NCI-H2227 (cell line): ENCODE data around the gene MEN1.

ENCODE experiments used
- DNase-seq: peaks from one replicate; lab custom pipeline; 2025; ENCODE audit not compliant: unreplicated experiment; lab: John Stamatoyannopoulos, UW

MEN1 gene

DNA sequence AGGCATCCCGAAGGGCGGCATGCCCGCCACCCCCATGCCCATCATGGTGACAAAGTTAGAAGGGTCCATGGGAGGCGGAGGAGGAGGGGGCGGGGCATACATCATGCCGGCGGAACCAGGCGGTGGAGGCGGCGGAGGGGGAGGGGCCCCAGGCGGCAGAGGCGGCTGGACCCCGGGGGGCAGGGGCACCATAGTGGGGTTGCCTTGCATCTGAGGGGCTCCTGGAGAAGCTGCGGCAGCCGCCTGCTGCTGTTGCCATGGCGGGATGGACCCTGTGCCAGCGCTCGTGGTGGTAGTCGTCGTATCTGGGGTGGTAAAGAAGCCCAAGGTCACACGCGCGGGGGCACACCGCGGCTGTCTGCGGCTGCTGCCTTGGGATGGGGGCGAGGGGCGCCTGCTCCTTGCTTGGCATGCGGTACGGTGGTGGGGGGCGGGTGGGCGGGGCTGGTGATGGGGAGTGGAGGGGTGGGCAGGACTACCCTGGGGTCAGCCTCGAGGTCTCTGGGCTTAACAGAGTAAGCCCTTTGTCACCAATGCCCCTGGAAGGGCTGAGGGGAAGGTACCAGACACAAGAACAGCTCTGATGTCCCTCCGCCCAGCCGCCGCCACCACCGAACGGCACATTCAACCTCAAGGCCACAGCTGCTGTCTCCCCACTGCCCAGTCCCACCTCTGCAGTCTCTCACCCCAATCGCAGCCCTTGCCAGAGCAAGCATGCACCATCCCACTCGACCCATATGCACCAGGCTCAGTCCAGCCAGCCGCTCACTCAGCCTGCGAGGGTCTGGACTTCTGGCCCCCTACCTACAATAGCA, 44.3 kb downstream of the MEN1 start:
- DNase-seq = no peak

DNA sequence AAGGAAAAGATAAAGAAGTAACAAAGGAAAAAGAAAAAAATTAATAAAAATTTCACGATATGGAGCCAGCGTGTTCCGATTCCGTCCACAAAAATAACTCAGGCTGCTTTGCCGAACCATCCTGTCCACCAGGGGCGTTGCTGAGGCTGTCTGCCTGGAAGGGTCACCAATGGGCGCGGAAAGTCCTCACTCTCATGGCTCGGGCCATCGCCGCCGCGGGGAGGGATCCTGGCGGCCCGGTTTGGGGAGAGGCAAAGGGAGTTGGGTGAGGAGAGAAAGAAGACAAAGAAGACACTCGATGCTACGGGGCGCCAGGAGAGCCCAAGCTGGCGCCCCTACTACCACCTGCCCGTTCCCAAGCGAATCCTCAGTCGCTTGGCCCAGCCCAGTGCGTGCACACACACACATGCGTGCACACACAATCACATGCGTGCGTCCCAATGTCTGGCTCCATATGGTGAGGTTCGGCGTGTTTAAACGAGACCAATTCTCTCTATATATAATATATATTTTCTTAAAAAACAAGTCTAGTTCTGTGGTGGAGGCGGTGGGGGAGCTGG, 45.0 kb downstream of the MEN1 start:
- peak; percentile 26 for DNase-seq

DNA sequence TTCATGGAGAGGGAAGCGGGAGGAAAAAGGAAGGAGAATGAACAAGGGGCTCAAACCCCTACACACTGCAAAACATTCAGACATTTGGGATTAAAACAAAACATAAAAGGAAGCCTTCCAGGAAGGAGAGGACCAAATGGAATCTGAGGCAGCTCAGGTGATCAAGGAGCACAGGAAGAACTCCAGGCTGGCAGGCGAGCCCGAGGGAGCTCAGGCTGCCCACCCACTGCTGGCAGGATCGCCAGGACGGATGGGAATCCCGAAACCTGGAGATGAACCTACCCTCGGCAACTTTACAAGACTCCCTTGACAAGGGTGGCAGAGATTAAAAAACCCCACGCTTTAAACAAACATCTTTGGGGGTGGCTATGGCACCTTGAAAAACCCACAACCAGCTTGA, 45.6 kb downstream of the MEN1 start:
- no peak for DNase-seq

DNA sequence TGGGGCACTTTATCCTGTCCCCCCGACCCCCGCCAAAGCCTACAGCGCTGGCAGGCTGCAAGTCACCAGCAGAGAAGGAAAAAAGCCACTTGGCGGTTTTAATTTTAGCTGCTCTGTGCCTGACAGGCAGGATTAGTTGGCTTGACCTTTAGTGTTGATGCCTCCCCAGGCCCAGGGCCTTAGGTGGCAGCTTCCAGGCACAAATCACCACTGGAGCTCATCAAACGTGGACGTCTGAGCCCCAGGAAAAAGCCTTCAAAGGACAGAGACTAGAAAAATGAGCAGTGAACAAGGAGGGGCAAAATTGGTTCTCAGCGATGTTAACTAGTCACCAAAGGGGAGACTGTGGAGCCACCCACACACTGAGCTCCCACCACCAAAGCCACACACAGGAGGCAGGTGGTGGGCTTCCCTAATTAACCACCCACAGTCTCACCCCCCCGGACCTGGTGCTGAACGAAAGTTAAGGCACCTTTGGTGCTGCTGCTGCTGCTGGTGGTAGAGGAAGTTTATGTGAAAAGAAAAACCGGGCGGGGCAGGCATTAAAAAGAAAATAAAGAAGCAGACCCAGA, 46.2 kb downstream of the MEN1 start:
- DNase-seq = no peak

DNA sequence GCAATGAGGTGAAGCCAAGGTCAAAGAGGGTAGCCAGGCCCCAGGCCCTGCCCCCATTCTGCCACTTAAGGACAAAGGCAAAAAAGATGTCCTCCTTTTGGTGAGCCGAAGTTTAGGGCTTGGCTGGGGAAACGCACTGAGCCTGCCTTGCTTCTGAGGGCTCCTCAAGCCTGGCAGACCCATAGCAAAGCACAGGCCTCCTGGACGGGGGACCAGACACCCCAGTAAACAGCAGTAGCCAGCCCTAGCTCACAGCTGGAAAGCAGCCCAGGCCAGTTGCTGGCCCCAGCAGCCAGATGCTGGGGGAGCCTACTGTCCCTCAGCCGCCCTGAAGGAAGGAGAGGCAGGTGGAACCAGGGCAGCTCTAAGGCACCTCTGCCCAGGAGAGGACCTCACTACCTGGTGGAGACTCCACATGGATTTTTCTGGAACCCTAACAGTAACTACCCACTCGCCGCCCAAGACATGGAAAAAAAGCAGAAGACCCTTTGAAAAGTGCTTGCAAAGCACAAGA, 46.8 kb downstream of the MEN1 start:
- DNase-seq = no peak

DNA sequence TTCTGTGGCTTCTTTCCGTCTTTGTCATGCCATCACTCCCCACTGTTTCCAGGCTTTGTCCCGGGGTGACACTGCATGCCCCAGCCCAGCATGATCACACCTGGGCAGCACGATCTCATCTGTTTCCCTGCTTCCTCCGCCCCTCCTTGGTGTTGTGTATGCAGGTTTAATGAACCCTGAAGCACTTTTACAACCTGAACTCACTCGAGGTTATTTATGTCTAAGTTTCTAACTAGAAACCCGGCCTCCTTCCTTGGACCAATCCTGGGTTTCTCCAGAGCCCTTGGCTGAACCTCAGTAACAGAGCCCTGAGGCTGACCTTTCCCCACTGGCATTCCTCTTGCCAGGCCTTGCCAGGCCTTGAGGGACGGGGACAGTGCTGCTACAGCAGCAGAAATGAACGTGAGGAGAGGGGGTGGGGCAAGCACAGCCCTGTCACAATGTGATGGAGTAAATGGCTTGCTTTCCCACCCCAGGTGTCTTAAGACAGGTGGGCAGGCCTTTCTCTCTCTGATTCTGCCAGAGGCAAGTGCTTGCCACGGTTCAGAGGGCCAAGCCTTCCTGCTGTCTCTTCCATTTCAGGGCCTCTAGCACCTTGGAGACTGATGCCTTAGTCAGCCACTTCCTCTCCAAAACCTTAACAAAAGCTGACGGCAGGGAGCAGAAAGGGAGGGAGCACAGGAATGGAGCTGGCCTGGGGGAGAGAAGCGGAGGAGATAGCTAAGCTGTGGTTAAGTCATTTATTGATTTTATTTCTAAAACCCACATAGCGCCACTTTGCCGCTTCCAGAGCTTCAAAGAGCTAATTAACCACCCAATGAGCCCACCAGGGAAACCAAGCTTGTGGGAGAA, 47.5 kb downstream of the MEN1 start:
- DNase-seq = peak; percentile 79

DNA sequence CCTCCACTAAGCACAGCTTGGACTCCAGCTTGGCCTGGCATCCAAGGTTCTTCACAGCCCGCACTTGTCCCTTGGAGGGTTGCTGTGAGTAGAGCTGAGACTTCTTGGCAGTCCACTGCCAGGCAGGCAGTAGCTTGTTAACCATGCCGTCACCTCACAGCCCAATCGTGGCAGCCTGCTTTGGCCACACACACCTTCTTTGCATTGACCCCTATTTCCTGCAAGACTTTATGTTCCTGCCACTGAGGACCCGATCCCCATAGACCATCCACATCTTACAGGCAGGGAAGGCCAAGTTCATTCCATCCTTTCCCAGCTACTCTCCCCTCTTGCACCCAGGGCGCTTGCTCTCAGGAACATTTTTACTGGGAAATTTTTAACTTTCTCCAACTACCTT, 48.1 kb downstream of the MEN1 start:
- no peak for DNase-seq

DNA sequence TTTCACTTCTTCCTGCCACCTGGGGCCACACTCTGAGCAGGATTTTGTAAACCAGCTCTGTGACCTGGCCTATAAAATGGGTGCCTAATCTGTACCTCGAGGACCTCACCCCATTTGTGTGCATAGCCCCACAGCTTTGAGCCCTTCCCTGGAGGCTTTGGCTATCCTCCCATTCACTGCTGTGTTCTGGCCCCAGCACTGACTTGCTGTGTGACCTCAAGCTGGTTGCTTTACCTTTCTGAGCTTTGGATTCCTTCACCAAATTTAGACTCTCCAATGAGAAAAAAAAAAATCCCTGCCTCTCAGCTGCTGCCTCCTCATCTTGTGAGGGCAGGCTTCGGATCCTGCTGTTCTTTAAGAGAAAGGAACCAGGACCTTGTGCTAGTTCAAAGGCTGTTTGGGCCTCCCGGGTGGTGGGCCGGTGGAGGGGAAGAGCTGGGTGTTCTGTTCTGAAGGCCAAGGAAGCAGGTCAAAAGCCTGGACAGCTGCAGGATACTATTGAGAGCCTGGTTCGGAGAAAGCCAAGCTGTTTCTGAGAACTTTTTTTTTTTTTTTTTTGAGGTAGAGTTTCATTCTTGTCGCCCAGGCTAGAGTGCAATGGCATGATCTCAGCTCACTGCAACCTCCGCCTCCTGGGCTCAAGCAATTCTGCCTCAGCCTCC, 49.5 kb downstream of the MEN1 start:
- no peak for DNase-seq

DNA sequence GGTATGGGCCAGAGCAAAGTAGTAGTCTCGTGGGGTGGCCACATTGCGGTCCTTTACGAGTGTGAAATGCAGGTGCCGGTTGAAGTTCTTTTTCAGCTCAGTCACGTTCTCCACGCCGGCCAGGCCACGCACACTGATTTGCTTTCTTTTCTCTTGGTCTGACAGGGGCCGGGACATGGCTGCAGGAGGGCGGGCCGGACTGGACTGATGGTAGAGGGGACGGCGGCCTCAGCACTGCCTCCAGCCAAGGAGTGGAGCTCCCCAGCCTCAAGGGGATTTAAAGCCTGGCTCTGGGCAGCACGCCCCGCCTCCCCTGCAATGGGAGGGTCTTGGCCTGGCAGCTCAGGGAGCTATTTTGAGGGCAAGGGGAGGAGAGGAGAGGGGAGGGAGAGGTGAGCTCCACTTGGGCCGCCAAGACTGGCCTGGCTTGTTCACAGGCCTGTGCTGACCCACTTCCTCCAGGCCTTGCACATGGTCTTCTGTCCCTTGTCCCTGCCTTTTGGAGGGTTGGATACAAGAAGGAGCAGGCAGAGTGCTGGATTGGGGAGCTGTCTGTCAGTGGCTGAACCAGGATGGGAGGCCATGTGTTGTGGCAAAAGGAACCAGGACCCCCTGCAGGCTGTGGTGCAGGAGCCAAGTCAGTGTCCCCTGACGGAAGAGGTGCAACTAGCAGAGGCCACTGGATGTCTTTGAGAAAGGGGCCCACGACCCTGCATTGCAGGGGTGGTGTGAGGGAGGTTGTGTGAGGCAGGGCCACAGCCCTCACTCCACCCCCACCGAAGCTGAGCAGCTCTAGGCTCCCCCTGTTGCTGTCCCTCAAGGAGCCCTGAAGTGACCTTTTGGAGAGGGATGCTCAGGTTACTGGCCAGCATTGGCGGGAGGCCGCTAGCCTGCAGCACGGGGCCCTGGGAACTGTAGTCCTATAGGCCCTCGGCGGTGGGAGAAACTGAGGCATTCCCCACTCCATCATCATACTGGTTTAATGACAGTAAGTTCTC, 50.3 kb downstream of the MEN1 start, which contains the start of gene PYGM:
Gene PYGM (minus strand): TSS at position 253 of the 998 bp plus-strand sequence. CDS start 76 bp downstream, at position 177.
- peak; percentile 27 for DNase-seq

DNA sequence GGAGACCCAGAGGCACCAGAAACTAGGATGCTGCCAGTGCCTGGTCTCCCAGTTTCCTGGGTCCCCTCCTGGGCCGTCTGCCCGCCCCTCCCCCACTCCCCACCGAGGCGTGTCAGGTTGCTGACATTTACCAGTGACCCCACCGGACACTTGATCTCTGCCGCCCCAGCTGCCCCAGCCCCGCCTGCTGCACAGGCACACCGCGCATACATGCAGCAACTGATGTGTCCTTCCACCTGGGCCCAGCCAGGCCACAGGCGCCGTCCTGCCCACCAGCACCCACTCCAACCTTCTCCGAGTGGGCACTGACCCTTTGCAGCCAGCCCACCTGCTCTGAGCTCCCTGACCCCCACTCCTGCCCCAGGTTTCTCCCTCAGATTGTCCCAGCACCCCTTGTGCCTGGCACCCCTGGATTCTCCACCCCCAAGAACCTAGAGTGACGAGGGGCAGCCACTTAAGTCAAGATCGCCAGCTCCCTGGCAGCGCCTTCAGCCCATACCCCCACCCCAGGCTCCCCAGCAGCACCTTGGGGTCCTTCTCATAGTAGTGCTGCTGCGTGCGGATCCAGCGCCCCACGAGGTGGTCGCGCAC, 51.1 kb downstream of the MEN1 start:
- no peak for DNase-seq

DNA sequence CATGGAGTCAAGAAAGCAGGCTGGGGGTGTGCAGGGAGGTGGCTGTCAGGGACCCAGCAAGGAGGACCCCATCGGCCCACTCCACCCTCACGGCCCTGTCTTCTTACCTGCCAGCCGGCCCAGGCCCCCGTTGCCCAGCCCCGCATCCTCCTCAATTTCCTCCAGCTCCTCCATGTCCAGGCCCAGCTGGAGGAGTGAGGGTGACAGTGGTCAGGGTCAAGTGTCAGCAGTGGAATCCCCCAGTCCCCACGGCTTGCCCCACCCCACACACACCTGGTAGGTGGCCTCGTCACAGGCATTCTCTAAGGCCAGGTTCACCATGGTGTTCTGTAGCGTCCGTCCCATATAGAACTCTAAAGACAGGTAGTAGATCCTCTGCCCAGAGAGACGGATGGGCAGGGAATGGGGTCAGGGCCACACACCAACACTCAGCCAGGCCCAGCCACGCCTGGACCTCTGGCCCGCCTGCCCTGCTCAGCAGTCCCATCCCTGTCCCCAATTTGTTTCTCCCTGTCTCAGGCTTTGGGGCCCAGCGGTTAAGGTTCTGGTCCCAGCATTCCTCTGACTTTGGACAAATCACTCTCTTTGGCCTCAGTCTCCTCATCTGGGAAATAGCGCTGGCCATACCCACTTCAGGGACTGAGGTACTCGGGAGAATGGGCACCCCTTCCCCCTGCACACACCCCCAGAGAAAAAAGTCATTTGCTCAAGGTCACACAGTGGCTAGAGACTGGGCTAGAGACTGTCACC, 51.8 kb downstream of the MEN1 start:
- DNase-seq = no peak

DNA sequence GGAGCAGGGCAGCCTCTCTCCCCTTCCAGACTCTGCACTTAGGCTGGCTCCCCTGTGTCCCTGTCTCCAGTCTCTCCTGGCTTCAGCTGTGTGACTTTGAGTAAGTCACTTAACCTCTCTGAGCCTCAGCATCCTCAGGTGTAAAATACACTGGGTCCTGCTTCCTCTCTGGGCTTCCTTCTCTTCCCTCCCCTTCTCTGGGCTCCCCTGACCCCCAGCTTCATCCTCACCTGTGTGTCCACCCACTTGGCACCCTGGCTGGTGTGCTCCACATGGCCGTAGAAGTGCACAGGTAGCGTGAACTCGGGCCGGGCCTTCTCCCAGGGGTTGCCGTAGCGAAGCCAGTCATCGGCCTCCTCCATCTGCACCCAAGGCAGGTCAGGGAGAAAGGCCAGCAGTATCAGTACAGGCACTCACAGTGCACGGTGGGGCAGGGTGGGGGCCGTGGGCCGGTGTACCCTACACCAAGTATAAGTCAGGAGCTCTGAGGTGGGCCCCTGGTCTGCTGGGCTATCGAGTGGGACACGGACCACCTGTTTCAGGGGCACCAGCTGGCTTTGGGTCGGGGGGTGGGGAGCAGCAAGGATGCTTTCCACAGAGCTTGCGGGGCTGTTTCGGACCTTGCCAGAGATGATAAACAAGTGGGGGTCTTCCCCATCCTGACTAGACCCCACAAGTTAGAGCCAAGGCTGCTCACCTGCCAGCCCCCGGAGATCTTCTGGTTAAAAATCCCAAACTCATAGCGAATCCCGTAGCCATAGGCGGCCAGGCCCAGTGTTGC, 52.6 kb downstream of the MEN1 start:
- no peak for DNase-seq

DNA sequence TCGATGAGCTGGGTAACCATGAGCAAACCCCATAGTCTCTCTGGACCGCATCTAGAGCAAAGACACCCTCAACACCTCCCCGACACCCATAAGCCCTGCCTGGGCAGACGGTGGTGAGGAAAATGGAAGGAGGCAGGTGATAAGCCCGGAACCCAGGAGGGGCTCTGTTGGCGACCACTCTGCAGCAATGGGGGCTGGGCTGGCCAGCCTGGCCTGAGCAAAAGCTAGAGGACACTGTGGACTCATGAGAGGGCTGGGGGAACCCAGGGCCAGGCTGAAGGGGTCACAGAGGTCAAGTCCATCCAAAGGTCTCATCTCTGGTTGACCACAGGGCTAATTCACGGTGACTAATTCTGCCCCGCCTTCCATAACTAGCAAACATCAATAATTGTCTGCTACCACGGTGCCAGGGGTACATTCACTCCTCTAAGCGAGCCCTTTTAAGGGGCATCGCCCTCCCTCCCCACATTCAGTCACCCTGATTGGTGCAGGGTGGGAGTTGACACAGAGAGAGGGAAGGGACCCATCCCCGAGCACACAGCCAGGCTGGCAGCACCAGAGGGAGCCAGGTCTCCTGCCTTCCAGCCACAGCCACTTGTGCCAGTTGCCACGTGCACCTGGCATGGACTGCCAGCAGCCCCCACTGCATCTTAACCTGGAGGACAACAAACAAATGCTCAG, 54.5 kb downstream of the MEN1 start:
- DNase-seq = no peak

DNA sequence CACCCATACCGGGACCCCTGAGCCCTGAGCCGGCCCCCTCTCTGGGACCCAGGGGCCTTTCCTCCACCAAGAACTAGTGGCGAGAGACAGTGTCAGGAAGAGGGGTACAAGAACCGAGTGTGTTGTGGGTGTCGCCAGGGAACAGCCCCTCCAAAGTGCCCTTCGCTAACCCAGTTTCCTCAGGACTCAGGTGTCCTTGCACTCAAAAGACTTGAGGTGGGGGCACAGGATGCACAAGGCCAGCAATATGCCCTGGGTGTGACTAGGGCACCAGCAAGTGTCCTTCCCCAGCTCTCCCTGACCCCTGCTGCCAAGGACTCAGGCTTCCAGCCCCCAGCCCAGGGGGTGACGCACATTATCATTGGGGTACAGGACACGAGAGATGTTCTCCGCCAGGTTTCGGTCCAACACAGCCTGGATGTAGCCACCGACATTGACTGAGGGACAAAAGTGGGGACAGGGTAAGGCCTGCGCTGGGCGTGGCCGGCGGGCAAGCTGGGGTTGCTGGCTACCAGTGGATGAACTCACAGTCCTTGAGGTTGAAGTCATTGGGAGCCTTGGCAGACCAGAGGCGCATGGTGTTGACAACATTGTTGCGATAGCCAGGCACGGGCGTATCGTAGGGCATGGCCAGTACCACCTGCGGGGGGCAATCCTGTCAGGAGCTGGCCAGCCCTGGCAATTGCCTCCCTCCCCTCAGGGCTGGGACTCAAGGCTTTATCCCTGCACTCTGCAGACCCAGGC, 55.3 kb downstream of the MEN1 start:
- no peak for DNase-seq

DNA sequence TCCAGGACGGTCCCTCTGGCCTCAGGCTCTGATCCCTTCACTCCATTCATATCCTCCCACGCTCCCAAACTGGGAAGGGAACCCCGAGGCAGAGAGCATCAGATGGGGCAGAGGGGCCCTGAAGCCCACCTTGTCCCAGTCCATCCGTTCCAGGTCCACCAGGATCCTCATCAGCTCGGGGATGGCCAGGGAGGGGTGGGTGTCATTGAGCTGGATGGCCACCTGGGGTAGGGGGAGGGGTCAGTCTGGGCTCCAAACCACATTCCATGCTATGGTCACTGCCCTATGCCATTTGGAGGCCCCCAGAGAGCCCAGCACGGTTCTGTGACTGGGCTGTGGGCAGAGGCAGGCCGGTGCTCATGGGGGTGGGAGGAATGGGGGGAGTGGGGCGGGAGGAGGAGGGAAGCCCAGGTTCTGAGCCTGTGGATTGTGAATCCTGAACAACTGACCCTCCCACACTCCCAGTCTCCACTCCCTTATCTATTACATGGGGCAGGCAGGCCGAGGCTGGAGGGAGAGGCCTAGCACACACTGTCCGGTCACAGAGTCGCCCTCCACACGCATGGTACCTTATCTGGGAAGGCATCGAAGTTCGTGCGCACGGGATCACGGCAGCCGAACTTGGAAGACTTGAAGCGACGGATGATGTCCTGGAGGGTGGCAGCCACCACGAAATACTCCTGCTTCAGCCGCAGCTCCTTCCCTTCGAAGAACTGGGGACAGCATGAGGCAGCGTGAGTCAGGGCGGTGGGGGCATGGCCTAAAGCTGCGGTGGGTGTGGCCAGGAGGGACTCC, 56.0 kb downstream of the MEN1 start:
- DNase-seq = no peak
